Measurements from ENCODE around the gene DDAH1. TPM values are rescaled to one million over a fixed set of nuclear protein-coding genes. Genes with fewer than 3 reads are reported as not detected.
A peak's percentile ranks its signal among the peaks of the same experiment; 100 is the strongest.

Gene DDAH1
- polyA plus RNA-seq, 2 of the 4 experiments (the other 2 are of a cell fraction), result 5.7 to 12.6 TPM

GRCh38 chr1:85360730-85361493, 104.0 kb downstream of the DDAH1 start:
- TF ChIP-seq EP300 (IDR thresholded peaks at IDR 0.05) (no peak), HES2 (IDR thresholded peaks at IDR 0.05) (no peak), JUNB (IDR thresholded peaks at IDR 0.05) (no peak), TP53 (CRISPR knock-in tag; IDR thresholded peaks at IDR 0.05) (no peak), EHF (CRISPR knock-in tag; IDR thresholded peaks at IDR 0.05) (no peak), TFCP2L1 (CRISPR knock-in tag; IDR thresholded peaks at IDR 0.05) (no peak), RFX5 (IDR thresholded peaks at IDR 0.05) (no peak), BCL3 (IDR thresholded peaks at IDR 0.05) (no peak), HOXA7 (CRISPR knock-in tag; IDR thresholded peaks at IDR 0.05) (no peak), EHMT2 (IDR thresholded peaks at IDR 0.05; ENCODE audit: low read depth) (no peak), MAZ (IDR thresholded peaks at IDR 0.05; ENCODE audit: borderline replicate concordance, low read depth, low read length) (no peak), GATA3 (IDR thresholded peaks at IDR 0.05; ENCODE audit: borderline replicate concordance) (no peak), CHD2 (IDR thresholded peaks at IDR 0.05; ENCODE audit: low read length, partially characterized antibody) (no peak), PBX3 (IDR thresholded peaks at IDR 0.05) (no peak), NPAS2 (CRISPR knock-in tag; IDR thresholded peaks at IDR 0.05; ENCODE audit: borderline replicate concordance) (no peak), MAFK (IDR thresholded peaks at IDR 0.05; ENCODE audit: partially characterized antibody) (no peak), POLR2AphosphoS2 (conservative IDR thresholded peaks at IDR 0.05; ENCODE audit: low read length) (no peak), ZFP36 (IDR thresholded peaks at IDR 0.05; ENCODE audit: borderline replicate concordance, partially characterized antibody) (no peak)
- ChIA-PET POLR2A (no interaction called here), CTCF (interaction anchor here (1.0 to 2.0 kb wide), 3 partner anchors 16 to 53 kb away, joined by 3 to 6 read pairs (median 4); no protein-coding TSS in a partner anchor)
- 25% methylated on average over 3 of the region's 3 CpGs for WGBS (ENCODE audit: missing lambda C conversion rate)
- Histone ChIP-seq H3K4me3 (no peak overlapping the region), H3K9me3 (no peaks in the 10 kb centered on the region), H3K4me2 (peak overlapping the region; percentile 66), H3K4me1 (peaks cover 36% of the 10 kb centered on the region), H3K27ac (peak overlapping the region; percentile 29 to 35; a peak in 2 of 6 replicates)
- ATAC-seq (peak; percentile 39 to 65; a peak in 4 of 6 replicates), DNase-seq (ENCODE audit: low read depth in 1 of 2, low spot score in 1 of 2) (no peak), FAIRE-seq (no peak)

- Histone ChIP-seq H3K4me3 (no peak overlapping the region), H3K9me3 (no peaks in the 10 kb centered on the region), H3K27ac (no peak overlapping the region; a peak in 1 of 6 replicates), H3K4me1 (peaks cover 44% of the 10 kb centered on the region), H3K4me2 (peak overlapping the region; percentile 66)
- TF ChIP-seq ESRRA (IDR thresholded peaks at IDR 0.05; ENCODE audit: borderline replicate concordance, low read length) (no peak), TFCP2L1 (CRISPR knock-in tag; IDR thresholded peaks at IDR 0.05) (no peak), POLR2AphosphoS2 (conservative IDR thresholded peaks at IDR 0.05; ENCODE audit: low read length) (no peak), EP300 (IDR thresholded peaks at IDR 0.05) (no peak), BHLHE40 (IDR thresholded peaks at IDR 0.05; ENCODE audit: low read depth, low read length) (no peak), NFE2L2 (conservative IDR thresholded peaks at IDR 0.05; ENCODE audit: low read length) (no peak), JUN (IDR thresholded peaks at IDR 0.05) (no peak), HEYL (CRISPR knock-in tag; IDR thresholded peaks at IDR 0.05) (no peak), CBX2 (IDR thresholded peaks at IDR 0.05; ENCODE audit: borderline replicate concordance, low read depth) (no peak), RAD21 (conservative IDR thresholded peaks at IDR 0.05 in 1 of 2, IDR thresholded peaks at IDR 0.05 in 1 of 2) (no peak), RCOR1 (IDR thresholded peaks at IDR 0.05; ENCODE audit: low read depth, low read length) (no peak), FOSB (CRISPR knock-in tag; IDR thresholded peaks at IDR 0.05) (no peak)
- POLR2A ChIA-PET, result no interaction called here
- WGBS (ENCODE audit: missing lambda C conversion rate), result 42% methylated on average over 1 of the region's 1 CpG
- no peak for FAIRE-seq
- CTCF ChIA-PET, result interaction anchor here (1.6 to 2.0 kb wide), 3 partner anchors 16 to 52 kb away, joined by 4 to 6 read pairs (median 6); no protein-coding TSS in a partner anchor
- ATAC-seq, result peak in 1 of 2 experiments; percentile 41; a peak in 2 of 6 replicates
- no peak for DNase-seq (ENCODE audit: low read depth in 1 of 2, low spot score in 1 of 2)
These were observed 104.9 kb downstream of the DDAH1 start for GRCh38 chr1:85359874-85360721.
